Stimulated activated CD8-positive, alpha-beta memory T cell treated with anti-CD3 and anti-CD28 coated beads, Interleukin-7, amount 100 ng/mL, for 4 hours (primary cell): ENCODE measurements around the gene GRM5.
"Not testable (repeated sequence)": the region's sequence is repeated elsewhere in the genome, so short reads cannot be mapped to it uniquely, and the experiment has no call there.

Source experiments
- DNase-seq, 2 donors: peaks; one replicate each; pipeline ENCODE4 v3.0.0-alpha.2; 2020; ENCODE audit warnings: low read depth in 2 of 2

GRM5 gene

DNA sequence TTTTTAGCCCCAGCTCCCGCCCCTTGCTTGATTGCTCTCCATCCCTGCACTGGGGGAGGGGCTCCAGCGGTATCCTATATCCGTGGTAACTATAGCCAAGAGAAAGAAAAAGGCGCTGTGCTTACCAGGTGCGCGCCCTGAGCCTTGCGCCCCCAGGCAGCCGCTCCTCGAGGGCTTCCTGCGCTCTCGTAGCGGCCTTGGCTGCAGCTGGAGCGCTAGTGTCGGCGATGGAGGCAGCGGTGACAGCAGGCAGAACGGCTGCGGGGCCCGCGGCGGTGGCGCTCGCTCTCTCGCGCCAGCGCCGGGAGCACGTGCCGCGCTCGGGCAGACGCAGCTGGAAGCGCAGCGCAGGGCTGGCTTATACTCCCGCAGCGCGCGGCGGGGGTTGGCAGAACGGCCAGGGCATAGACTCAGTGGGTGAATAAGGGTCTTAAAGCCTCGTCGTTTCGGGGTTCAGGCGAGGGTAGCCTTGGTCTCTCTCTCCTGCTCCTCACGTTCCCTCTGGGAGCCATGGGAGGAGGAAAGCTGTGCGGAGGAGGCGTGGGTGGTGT lies at the start of gene GRM5:
Gene GRM5, minus strand, starts transcription at position 332 of the 551 bp plus-strand sequence. CDS start 18,110 bp downstream, outside the sequence.
- not testable (repeated sequence) for DNase-seq

DNA sequence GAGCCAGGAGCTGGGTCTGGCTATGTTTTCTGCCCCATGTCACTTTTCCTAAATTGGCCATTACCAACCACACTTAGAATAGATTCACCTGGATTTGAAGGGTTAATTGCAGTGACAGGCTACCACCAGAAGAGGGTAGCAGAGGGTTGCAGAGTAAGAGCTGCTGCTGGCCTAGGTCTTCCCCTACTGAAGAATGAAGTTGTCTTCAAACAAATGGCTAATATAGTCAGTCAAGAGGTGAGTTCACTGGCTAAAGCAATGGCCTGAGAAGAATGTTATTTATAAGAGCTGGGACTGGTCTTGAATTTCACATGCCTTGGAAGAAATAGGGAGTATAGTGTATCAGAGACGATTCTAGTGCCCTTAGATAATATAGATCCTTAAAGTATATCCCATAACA lies 32.2 kb upstream of the GRM5 start:
- not testable (repeated sequence) for DNase-seq

DNA sequence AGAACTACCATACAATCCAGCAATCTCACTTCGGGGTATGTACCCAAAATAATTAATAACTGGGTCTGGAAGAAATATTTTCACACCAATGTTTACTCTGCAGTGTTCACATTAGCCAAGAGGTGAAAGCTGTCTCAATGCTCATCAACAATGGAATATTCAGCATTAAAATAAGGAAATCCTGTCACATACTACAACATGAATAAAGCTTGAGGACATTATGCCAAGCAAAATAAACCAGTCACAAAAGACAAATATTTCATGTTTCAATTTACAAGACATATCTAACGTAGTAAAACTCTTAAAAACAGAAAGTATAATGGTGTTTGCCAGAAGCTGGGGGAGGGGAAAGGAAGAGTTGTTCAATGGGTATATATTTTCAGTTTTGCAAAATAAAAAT lies 28.0 kb upstream of the GRM5 start:
- not testable (repeated sequence) for DNase-seq

DNA sequence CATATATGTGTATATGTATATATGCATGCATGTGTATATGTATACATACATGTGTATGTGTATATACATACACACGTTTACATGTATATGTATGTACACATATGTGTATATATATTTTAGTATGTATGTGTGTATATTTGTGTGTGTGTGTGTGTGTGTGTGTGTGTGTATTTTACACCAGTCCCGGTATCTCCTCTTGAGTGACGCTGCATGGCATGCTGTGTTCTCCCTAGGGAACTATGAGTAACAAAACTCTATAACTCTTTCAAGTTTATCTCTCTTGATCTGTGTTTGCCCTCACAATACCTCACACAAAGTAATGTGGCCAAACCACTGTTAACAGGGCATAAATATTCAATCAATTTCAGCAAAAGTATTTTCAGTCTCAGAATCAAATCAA lies 19.2 kb upstream of the GRM5 start:
- DNase-seq, result not testable (repeated sequence)

DNA sequence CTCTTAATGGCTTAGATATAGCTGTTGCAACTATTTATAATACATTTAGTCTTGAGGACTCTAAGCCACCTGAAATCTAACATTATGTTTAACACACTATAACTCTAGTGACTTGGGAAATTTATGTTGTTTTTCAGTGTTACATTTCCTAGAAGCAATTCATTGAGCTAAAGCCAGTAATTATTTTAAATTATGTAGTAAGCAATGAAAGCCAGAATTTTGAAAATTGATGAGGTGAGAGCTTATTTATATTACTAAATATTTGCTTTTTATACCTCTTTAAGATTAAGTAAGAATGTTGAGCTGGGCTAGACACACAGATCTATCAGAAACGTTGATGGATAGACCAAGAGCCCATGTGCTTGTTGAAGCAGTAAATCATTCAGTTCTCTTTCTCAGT lies 5.1 kb upstream of the GRM5 start:
- DNase-seq, result not testable (repeated sequence)

DNA sequence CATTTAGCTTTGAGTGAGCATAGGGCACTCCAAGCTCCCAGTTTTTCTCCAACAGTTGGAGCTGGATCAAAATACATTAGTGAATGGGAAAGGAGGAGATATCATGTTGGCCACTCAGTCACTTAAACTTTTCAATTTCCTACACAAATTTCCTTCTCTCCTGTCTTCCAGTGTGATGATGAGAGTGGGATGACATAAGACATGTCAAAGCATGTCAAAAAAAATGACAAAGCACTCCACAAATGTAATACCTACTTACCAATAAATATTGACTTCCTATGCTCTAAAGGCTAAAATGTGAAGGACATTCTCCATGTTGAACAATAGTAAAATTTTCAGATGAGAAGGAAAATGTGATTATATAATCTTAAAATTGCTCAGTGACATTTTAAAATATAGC lies 1.5 kb upstream of the GRM5 start:
- DNase-seq, result no peak

DNA sequence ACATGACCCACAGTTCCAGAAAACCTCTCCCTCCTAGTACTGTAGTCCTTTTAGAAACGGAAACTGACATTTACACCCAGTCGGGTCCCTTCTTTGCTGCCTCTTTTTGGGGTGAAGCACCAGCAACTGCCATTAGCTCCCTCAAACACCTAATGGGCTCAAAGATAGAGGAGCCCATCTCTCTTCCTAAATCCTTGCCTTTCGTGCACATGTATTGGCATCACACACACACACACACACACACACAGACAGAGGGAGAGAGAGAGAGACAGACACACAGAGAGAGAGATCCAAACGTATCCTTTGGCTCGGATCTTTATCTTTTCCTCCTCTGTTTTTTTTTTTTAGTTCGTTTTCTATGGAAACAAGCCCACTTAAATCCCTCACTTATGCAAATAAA lies 716 bp downstream of the GRM5 start:
- DNase-seq, result no peak

DNA sequence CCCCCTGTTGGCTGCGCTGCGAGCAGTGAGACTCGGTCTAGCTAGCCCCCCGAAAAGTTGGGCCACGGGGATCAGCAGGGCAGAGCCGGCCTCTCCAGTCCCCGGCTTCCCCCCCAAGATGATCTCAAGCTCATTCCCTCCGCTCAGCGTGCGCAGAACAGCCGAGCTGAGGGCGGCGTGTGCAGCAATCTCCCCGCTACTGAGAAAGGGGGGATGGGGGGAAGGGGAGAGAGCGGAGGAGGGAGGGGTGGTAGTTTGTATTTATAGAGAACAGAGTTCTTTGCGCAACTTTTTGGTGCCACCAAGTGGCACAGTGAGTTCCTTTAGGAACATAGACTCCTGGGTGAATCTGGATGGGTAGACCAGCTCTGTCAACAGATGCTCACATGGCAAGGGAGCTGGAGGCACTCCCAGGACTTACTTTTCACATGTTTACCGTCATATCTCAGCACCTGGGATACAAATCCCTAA lies 2.3 kb downstream of the GRM5 start:
- not testable (repeated sequence) for DNase-seq

DNA sequence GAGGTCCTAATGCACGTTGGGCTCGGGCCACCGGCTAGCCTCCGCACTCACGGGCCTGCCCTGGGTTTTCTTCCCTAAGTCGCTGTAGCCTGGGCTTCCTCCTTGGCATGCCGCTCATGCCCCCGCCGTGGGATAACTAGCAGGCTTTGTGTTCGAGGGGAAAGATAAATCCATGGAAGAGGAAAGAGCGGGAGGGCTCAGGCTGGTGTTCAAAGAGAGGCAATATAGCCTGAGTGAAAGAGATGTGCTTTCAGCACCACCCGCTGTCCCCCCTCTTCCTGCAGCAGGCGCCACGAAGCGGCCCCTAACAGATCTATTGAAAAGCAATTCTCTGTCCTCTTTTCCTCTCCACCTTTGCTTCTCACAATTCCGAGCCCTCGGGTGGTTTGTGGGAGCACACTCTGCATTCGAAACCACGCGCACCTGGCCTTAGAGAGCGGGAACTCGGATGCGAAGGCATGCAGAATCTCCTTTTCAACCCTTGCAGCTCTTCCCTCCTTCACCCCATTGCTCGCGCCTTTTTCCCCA lies 2.9 kb downstream of the GRM5 start:
- DNase-seq, result not testable (repeated sequence)

DNA sequence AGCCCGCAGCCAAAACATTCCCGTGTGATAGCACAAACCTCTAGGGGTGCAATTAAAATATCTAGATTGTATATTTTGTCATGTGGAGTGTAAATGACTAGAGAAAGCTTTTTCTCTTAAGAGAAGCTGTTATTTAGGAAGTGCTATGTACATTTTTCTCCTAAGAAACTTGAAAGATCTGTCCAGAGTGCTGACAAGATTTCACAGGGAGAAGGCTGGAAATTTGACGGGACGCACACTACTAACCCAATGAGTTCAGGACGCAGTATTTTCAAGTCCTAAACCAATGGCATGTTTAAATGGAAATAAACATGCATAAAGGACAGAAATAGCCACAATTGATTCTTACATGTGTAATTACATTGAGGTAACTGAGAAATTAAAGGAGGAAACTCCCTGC lies 3.9 kb downstream of the GRM5 start:
- DNase-seq, result not testable (repeated sequence)

DNA sequence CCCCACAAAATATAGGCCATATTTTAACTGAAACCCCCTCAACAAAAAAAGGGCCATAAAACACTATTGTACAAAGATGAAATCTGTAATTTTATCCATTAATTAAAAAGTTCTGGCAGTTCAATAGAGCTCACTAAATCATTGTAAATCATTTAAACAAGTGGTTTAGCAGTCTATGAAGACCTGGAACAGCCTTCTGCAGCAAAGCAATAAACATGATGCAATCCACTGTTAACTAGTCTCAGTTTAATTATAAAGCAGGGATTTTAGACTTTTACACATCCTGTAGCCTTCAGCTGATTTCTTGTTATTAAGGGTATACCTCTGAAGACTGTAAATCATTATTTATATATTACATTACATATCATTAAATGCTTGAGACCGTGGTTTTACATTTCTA lies 8.4 kb downstream of the GRM5 start:
- DNase-seq, result not testable (repeated sequence)

DNA sequence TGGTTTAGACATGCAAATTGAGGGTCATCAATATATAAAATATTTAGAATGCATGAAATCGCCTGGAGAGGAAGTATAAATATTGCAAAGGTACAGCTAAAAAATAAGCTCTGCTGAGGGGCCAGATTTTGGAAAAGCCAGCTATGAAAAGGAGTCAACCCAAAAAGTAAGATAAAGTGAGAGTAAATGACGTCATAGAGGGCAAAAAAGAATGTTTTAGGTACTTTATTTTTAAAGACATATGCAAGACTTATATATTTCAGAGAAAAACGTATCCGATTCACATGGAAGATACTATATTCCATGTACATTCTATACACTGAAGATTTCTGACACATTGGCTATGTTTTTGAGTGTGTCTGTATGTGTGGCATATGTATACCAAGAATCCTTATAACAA lies 13.6 kb downstream of the GRM5 start:
- no peak for DNase-seq

DNA sequence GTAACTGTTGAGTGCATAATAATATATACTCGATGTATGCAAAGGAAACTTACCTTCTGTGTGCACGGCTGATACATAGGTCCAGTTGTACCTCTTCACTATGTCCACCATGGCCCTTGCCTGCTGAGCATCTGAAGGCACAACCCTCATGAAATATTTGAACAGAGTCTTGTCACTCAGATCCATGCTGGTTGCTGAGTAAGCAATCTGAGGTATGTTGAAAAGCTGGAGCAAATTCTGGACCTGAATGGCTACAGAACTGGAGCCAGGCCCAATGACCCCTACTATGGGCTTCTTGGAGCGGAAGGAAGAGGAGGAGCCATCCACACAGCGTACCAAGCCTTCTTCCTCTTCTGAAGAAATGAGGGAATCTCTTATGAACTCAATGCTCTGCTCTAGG lies 18.6 kb downstream of the GRM5 start:
- DNase-seq, result not testable (repeated sequence)

DNA sequence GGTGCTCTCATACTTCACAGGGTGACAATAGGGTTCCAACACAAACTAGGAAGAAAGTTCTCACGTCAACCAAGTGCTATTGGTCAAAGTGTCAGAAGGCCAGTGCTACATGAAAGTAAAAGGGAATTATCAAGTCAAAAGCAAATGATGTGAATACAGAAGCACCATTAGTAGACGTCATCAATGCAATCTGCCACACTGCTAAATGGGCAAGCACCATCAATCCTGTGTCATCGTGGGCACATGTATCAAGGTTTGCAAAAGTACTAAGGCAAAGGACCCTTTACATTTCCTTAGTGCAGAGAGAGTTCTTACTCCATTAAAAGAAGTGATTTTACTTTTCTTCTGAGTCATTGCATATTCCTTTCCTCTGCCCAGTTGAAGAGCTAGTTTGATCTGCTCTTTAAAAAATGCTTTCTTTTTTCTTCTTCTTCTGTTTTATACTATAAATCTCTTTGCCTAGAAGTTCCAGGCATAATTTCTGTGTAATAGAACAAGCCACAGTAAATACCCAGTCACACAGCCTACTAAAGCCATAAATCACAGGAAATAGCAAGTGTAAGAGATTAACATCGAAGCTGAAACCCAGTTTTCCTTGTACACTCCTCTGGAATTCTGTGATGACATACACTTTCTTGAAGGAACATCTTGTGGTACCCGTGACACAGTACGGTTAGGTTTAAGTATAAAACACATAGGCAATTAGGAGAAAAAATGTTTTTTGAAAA lies 21.8 kb downstream of the GRM5 start:
- DNase-seq, result not testable (repeated sequence)

DNA sequence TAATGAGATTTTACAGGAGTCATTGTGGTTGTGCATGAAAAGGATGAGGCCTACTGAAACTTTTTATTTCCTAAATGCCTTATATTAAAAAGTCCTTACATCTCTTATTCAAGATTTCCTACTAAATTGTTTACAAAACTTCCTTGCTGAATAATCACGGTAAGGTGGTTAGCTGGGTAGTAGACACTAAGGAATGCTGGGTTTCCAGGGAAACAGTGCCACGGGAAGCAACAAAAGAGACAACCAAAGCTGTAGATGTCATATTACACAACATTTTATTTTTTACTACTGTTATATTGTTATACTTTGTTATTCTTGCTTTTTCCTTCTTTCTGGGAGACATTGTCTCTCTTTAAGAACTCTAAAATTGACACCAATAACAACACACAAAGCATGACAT lies 36.1 kb downstream of the GRM5 start:
- DNase-seq, result not testable (repeated sequence)

DNA sequence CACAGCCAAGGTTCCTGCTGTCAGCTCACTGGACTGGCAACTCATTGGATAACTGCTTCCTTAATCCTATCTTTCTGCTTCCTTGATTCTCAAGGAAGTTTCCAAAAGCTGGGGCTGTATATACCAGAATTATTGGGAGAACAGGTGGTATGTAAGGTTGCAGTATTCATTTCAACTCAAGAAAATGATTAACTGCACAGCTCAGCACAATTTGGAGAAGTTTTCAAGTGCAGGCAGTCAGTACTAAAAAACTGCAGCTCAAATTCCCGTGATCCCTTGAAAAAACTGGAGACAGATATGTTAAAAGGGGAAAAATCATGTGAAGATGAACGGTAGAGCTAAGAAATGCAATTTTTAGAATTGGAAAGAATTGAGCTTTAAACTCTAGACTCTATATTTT lies 44.4 kb downstream of the GRM5 start:
- no peak for DNase-seq

DNA sequence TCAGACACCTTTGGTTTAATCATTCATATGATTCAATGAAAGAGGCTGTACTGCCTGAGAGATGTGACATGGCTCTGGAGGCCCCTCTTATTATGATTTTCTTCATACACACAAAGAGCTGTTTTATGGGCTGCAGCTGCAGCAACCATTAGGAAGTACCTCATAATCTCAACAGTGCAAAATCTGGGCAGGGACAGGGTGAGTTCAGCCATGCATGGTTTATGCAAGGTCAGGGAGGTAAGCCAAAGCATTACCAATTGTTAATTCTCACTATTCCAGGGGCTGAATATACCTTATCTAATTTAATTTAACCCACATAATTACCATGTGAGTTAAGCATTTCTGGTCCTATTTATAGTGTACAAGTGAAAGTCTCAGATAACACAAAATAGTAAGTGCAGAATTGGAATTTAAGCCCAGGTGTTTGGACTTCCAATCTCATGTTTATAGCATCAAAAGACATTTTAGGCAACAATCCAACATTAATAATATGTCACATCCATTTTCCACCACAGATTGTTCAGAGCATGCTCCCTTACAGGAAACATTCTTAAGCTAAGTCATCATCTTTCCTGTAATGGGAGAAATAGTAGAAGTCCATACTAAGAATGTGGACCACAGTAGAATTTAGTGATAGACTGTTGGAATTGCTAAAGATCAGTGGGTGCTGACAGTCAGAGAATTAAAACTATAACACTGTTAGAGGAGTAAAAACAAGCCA lies 45.8 kb downstream of the GRM5 start:
- DNase-seq, result not testable (repeated sequence)

DNA sequence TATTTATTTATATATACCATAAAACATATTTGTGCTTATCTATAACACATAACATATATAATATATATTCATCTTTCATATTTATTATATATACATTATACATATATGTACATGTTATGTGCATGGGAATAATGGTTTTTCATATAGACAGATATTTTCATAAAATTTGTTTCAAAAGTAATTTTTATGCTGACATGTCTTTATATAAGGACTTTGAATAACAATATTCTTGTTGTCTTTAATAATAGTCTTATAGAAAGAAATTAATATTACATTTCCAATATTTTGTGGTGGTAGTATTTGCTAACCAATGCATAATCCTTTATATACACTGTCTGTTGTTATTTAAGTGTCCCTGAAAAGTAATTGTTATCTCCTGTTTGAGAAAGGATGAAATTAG lies 49.6 kb downstream of the GRM5 start:
- DNase-seq, result no peak

DNA sequence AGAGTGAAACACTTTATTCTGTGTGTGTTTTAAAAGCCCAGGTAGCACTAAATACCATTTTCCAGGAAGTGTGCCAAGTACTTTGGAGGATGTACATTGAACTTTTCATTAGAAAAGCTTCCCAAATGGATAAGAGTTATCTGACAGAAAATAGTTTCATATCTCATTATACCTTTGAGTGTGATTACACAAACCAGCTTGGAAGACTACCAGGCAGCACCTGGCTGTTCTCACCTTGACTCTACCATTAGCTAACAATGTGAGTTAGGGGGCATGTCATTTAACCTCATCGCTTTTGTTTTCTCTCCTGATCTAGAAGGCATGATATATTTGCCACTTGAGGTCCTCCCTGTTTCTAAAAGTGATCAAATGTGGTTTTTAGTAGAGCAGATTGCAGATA lies 50.2 kb downstream of the GRM5 start:
- no peak for DNase-seq

DNA sequence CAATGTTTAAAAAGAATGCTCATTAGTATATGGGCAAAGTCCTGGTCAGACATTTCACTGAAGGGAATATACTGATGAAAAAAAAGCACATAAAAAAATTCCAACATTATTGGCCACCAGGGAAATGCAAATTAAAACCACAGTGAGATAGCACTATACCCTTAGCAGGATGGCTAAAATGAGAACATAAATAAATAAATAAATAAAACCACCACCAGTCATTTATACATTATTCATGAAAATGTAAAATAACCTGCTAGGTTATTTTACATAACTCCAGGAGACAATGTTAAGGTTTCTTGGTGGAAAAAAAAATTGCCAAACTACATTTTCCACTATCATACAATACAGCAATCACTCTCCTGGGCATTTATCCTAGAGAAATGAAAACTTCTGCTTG lies 64.9 kb downstream of the GRM5 start:
- DNase-seq, result not testable (repeated sequence)

DNA sequence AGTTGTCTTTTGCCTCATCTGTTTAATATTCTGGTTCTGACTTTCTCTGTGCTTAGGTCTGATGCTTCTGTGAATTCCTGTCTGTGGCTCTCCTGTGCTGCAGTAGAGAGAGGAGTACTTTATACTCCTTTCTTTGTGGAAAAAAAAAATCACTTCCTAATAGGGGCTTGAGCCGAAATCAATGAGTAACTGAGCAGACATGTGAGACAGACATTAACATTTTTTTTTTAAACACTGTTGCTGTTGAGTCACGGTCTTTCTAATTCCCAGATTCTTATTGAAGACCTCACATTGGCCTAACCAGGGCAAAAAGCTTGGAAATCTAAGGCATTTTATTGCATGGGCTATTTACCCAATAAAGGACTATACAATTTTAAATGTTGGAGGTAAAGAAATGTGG lies 86.1 kb downstream of the GRM5 start:
- no peak for DNase-seq

DNA sequence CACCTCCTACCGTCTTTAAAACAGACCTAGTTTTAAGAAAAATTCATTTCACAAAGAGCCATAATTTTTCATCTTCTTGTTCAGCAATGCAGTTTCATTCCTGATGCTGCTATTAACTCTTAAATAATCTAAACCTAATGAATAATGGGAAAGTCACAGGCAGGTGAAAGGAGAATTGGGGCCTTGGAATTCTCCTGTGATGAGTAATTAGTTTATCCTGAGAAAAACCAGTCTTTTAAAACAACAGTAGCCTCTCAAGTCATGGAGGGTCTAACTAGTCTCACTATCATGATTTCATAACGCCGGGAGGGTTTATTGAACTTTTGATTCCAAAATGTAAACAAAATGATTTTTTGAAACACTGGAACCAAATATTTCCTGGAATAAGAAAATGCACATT lies 86.8 kb downstream of the GRM5 start:
- DNase-seq, result not testable (repeated sequence)

DNA sequence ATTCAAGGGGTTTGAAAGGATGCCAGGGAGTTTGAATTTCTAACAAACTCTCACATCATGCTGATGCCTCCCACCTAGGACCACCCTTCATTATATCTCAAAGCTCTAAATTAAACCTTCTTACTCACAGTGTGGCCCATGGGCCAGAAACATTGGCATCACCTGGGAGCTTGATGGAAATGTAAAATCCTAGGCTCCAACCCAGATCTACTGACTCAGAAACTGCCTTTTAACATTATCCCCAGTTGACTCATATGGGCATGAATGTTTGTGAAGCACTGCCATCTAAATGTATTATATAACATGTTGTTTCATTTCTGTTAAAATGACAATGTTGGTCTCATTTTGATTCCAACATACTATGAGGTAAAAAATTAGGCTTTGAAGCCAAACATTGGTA lies 90.3 kb downstream of the GRM5 start:
- not testable (repeated sequence) for DNase-seq
